Epithelial cell of esophagus (primary cell): ENCODE measurements around the gene UBE3C.

Source experiments
- DNase-seq: peaks from one replicate; pipeline ENCODE4 v3.0.0; 2010; ENCODE audit warnings: low read depth
- H3K4me3 ChIP-seq: 2 replicates; pipeline ENCODE4 v1.5.1; 2011; ENCODE audit warnings: mild to moderate bottlenecking, low read length, control low read depth
- CTCF ChIP-seq: IDR thresholded peaks from 2 replicates; pipeline ENCODE4 v1.5.1; 2011; ENCODE audit warnings: low read depth, mild to moderate bottlenecking, low read length, control low read depth, inconsistent platforms; ENCODE audit not compliant: insufficient read depth; ENCODE audit errors: missing control alignments

UBE3C gene

GRCh38 chr7:157194948-157195347, 56.2 kb downstream of the UBE3C start:
- no peak overlapping the region for H3K4me3 ChIP-seq
- TF ChIP-seq CTCF, result no peak
- no peak for DNase-seq

- H3K4me3 ChIP-seq, result no peak overlapping the region
- no peak for TF ChIP-seq CTCF
- DNase-seq, result no peak
These were observed 57.1 kb downstream of the UBE3C start for GRCh38 chr7:157195868-157196267.

DNA sequence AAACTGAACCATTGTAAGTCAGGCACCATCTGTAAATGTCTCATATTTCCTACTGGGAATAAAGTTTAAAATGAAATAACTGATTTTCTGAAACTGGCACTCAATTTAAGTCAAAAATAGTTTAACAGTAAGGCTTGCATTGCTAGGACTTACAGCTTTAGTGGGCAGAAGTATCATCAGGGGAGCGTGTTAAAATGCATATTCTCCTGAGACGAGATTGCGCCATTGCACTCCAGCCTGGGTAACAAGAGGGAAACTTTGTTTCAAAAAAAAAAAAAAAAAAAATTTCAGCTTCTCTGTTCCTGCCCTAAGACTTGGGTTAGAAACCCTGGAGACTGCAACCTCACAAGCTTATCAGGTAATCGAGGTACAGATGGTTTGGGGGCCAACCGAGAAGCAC, 65.4 kb downstream of the UBE3C start:
- TF ChIP-seq CTCF, result no peak
- H3K4me3 ChIP-seq, result no peak overlapping the region
- no peak for DNase-seq

- H3K4me3 ChIP-seq, result no peak overlapping the region
- TF ChIP-seq CTCF, result no peak
- DNase-seq, result no peak
These were observed 66.7 kb downstream of the UBE3C start for GRCh38 chr7:157205438-157205837.

- no peak overlapping the region for H3K4me3 ChIP-seq
- TF ChIP-seq CTCF, result no peak
- DNase-seq, result no peak
These were observed 70.1 kb downstream of the UBE3C start for GRCh38 chr7:157208571-157209413.

GRCh38 chr7:157210682-157211081, 72.0 kb downstream of the UBE3C start:
- no peak for TF ChIP-seq CTCF
- no peak overlapping the region for H3K4me3 ChIP-seq
- no peak for DNase-seq

DNA sequence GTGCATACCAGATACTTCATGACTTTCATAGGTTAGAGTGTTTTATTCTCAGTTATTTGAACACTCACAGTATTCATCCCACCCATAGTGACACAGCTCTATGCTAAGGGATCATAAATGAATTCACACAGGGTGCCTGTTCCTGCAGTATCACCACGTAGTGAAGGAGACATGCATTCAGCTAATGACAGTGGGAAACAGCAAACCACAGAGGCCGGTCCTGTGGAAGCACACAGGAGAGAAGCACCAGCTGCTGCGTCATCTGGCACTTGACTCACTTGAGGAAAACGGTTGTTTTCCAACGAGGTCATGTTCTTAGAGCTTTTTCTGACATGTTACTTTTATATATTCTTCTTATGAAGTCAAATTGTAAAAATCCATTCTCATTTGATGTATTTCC, 73.0 kb downstream of the UBE3C start:
- no peak for DNase-seq
- no peak overlapping the region for H3K4me3 ChIP-seq
- no peak for TF ChIP-seq CTCF
